ENCODE data around the gene PROB1. TPM values are rescaled to one million over a fixed set of nuclear protein-coding genes. Genes with fewer than 3 reads are reported as not detected.

The PROB1 gene
- polyA plus RNA-seq, 1 donor from 2014 or later, result 0.74 TPM

DNA sequence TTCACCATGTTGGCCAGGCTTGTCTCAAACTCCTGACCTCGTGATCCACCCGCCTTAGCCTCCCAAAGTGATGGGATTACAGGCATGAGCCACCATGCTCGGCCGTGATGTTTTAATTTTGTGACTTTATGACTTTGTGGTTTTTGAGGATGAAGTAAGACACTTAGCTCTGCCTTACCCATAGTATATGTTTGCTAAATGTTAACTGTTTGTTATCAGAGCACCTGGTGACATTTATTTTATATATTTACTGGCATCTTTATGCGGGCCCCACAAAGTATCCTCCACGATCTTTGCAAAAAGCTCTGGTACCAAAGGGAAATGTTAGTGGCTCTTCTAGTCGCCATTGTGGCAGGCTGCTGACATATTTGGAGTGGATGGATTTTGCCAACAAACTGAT, 18.5 kb downstream of the PROB1 start:
- no peak for TF ChIP-seq POLR2AphosphoS5 (IDR thresholded peaks at IDR 0.05)
- TF ChIP-seq EP300 (conservative IDR thresholded peaks at IDR 0.05; ENCODE audit: poor library complexity, severe bottlenecking), result no peak
- no peak for TF ChIP-seq RAD21 (conservative IDR thresholded peaks at IDR 0.05)
- TF ChIP-seq EZH2 (IDR thresholded peaks at IDR 0.05; ENCODE audit: borderline replicate concordance, insufficient read depth, low read length, poor library complexity, severe bottlenecking), result no peak
- TF ChIP-seq TAF1 (IDR thresholded peaks at IDR 0.05; ENCODE audit: low read depth), result no peak
- no peak for TF ChIP-seq SMC3 (conservative IDR thresholded peaks at IDR 0.05; ENCODE audit: poor library complexity)
- TF ChIP-seq CTCF (IDR thresholded peaks at IDR 0.05; ENCODE audit: poor library complexity, severe bottlenecking), result no peak
- no peak for TF ChIP-seq MXI1 (conservative IDR thresholded peaks at IDR 0.05; ENCODE audit: poor library complexity, severe bottlenecking)
- no peak for TF ChIP-seq REST (IDR thresholded peaks at IDR 0.05; ENCODE audit: borderline replicate concordance)
- Histone ChIP-seq H3K36me3 (ENCODE audit: insufficient read depth, low read length) (peaks cover 4% of the 10 kb centered on the region), H3K9me2 (ENCODE audit: insufficient read depth, low read length) (no peaks in the 10 kb centered on the region), H3K4me2 (ENCODE audit: low read length) (no peak overlapping the region), H3K79me2 (replicated peaks; ENCODE audit: insufficient read depth, low read length) (no peaks in the 10 kb centered on the region), H3K4me3 (ENCODE audit: low read length) (no peak overlapping the region), H3K27ac (ENCODE audit: low read length) (no peak overlapping the region), H3K27me3 (ENCODE audit: insufficient read depth, low read depth, low read length) (no peaks in the 10 kb centered on the region), H3F3A (ENCODE audit: insufficient read depth, low read length, poor library complexity, severe bottlenecking) (no peaks in the 10 kb centered on the region), H3K9ac (ENCODE audit: low read length) (no peak overlapping the region), H3K9me3 (ENCODE audit: low read length) (no peaks in the 10 kb centered on the region), H2AFZ (ENCODE audit: low read depth, low read length) (no peak overlapping the region), H4K20me1 (ENCODE audit: insufficient read depth) (no peaks in the 10 kb centered on the region)

GRCh38 chr5:139374909-139375308, 20.0 kb downstream of the PROB1 start:
- Histone ChIP-seq H3K27me3 (ENCODE audit: insufficient read depth, low read depth, low read length) (no peaks in the 10 kb centered on the region), H3K9me3 (ENCODE audit: low read length) (no peaks in the 10 kb centered on the region)

More at GRCh38 chr5:139374909-139375308, 20.0 kb downstream of the PROB1 start:
- no peaks in the 10 kb centered on the region for H4K20me1 ChIP-seq (ENCODE audit: insufficient read depth)
- no peaks in the 10 kb centered on the region for H3K9me2 ChIP-seq (ENCODE audit: insufficient read depth, low read length)
- no peak overlapping the region for H3K4me3 ChIP-seq (ENCODE audit: low read length)
- no peaks in the 10 kb centered on the region for H3K79me2 ChIP-seq (replicated peaks; ENCODE audit: insufficient read depth, low read length)
- no peak overlapping the region for H3K4me2 ChIP-seq (ENCODE audit: low read length)
- no peak overlapping the region for H3K9ac ChIP-seq (ENCODE audit: low read length)
- H3F3A ChIP-seq (ENCODE audit: insufficient read depth, low read length, poor library complexity, severe bottlenecking), result no peaks in the 10 kb centered on the region
- peaks cover 4% of the 10 kb centered on the region for H3K36me3 ChIP-seq (ENCODE audit: insufficient read depth, low read length)
- TF ChIP-seq EP300 (conservative IDR thresholded peaks at IDR 0.05; ENCODE audit: poor library complexity, severe bottlenecking), result no peak
- TF ChIP-seq TAF1 (IDR thresholded peaks at IDR 0.05; ENCODE audit: low read depth), result no peak
- no peak for TF ChIP-seq EZH2 (IDR thresholded peaks at IDR 0.05; ENCODE audit: borderline replicate concordance, insufficient read depth, low read length, poor library complexity, severe bottlenecking)
- TF ChIP-seq SMC3 (conservative IDR thresholded peaks at IDR 0.05; ENCODE audit: poor library complexity), result no peak
- peak; percentile 18 for TF ChIP-seq POLR2AphosphoS5 (IDR thresholded peaks at IDR 0.05)
- TF ChIP-seq CTCF (IDR thresholded peaks at IDR 0.05; ENCODE audit: poor library complexity, severe bottlenecking), result no peak
- TF ChIP-seq RAD21 (conservative IDR thresholded peaks at IDR 0.05), result no peak
- no peak overlapping the region for H2AFZ ChIP-seq (ENCODE audit: low read depth, low read length)
- no peak overlapping the region for H3K27ac ChIP-seq (ENCODE audit: low read length)
